HepG2 (cell line): ENCODE data around the gene JAG1. TPM values are rescaled to one million over a fixed set of nuclear protein-coding genes. Genes with fewer than 3 reads are reported as not detected.
A peak's percentile ranks its signal among the peaks of the same experiment; 100 is the strongest.

Source experiments
- ATF5 ChIP-seq: sonication (generic); formaldehyde crosslinking; IDR thresholded peaks from 2 replicates; pipeline ENCODE4 v1.4.0; 2020; ENCODE audit warnings: mild to moderate bottlenecking, low read depth, missing genetic modification reagents
- LCORL ChIP-seq, 2 experiments: fragments of 450-650 bp in 1 of 2; sonication (generic) in 1 of 2; formaldehyde crosslinking in 1 of 2; IDR thresholded peaks; 2 replicates each; pipeline versions ENCODE4 v1.5.0 to v1.6.1; 2017 to 2020; ENCODE audit warnings: antibody characterized with exemption in 1 of 2, missing genetic modification reagents in 1 of 2
- MYPOP ChIP-seq: sonication (generic); formaldehyde crosslinking; IDR thresholded peaks from 2 replicates; pipeline ENCODE4 v1.8.1; 2023; ENCODE audit warnings: mild to moderate bottlenecking, moderate library complexity, missing genetic modification reagents
- NFYC ChIP-seq: IDR thresholded peaks from 2 replicates; pipeline ENCODE4 v1.6.1; 2016; ENCODE audit warnings: missing genetic modification reagents, missing compliant biosample characterization
- PHF5A ChIP-seq: IDR thresholded peaks from one replicate; pipeline ENCODE4 v1.6.1; 2018; ENCODE audit warnings: low read depth, missing genetic modification reagents; ENCODE audit not compliant: unreplicated experiment
- PRPF4 ChIP-seq: fragments of 200-400 bp; formaldehyde crosslinking; IDR thresholded peaks from 2 replicates; pipeline ENCODE4 v1.6.1; 2016; ENCODE audit warnings: low read length, low read depth; ENCODE audit not compliant: poor library complexity, severe bottlenecking
- SRSF4 ChIP-seq: fragments of 200-400 bp; formaldehyde crosslinking; IDR thresholded peaks from one replicate; pipeline ENCODE4 v1.6.1; 2018; ENCODE audit warnings: mild to moderate bottlenecking, low read depth, low read length, moderate library complexity; ENCODE audit not compliant: poor library complexity, severe bottlenecking
- YEATS4 ChIP-seq: sonication (generic); formaldehyde crosslinking; IDR thresholded peaks from 2 replicates; pipeline ENCODE4 v1.4.0; 2020; ENCODE audit warnings: missing genetic modification reagents, borderline replicate concordance
- ZNF143 ChIP-seq: sonication (generic); formaldehyde crosslinking; IDR thresholded peaks from 2 replicates; pipeline ENCODE4 v1.4.0; 2020; ENCODE audit warnings: missing genetic modification reagents
- ZNF264 ChIP-seq: sonication (generic); formaldehyde crosslinking; IDR thresholded peaks from 2 replicates; pipeline ENCODE4 v1.4.0; 2020; ENCODE audit warnings: missing genetic modification reagents
- ZNF326 ChIP-seq: sonication (generic); formaldehyde crosslinking; IDR thresholded peaks from 2 replicates; pipeline ENCODE4 v1.4.0; 2020; ENCODE audit warnings: missing genetic modification reagents, borderline replicate concordance
- ZNF674 ChIP-seq: sonication (generic); formaldehyde crosslinking; IDR thresholded peaks from 2 replicates; pipeline ENCODE4 v1.5.0; 2020; ENCODE audit warnings: low read depth, mild to moderate bottlenecking, missing genetic modification reagents
- polyA plus RNA-seq, 8 experiments: library from polyadenylated mRNA; depleted of rRNA in 3 of 8; stranded (reverse) in 7 of 8; unstranded in 1 of 8; fragments of >200 nt; fragmentation: Illumina TruSeq in 4 of 8; extraction: Trizol in 4 of 8; gene quantifications; 2 replicates each; pipeline versions ENCODE4 v1.2.1 to v1.2.3, GENCODE V29; 2011 to 2016; ENCODE audit warnings: low read depth in 4 of 8, missing spikeins in 1 of 8, mixed read lengths in 1 of 8; ENCODE audit not compliant: insufficient read depth in 1 of 8
- total RNA-seq, 5 experiments: library from RNA; depleted of rRNA; stranded (reverse); fragments of >200 nt; fragmentation: Illumina TruSeq; extraction: Trizol; gene quantifications; 2 replicates each; pipeline ENCODE4 v1.2.3, GENCODE V29; 2016; ENCODE audit warnings: low read depth in 1 of 5
- TF ChIP-seq, protein P1 (sequence below): sonication (generic); formaldehyde crosslinking; IDR thresholded peaks from 2 replicates; pipeline ENCODE4 v1.4.0; 2020; ENCODE audit warnings: missing genetic modification reagents, mild to moderate bottlenecking, borderline replicate concordance
- TF ChIP-seq, protein P2 (sequence below): IDR thresholded peaks from 2 replicates; pipeline ENCODE4 v1.6.1; 2016; ENCODE audit warnings: mild to moderate bottlenecking
- TF ChIP-seq, protein P3 (sequence below): sonication (generic); formaldehyde crosslinking; IDR thresholded peaks from 2 replicates; pipeline ENCODE4 v1.9.0; 2021; ENCODE audit warnings: missing genetic modification reagents, borderline replicate concordance
- TF ChIP-seq, protein P4 (sequence below): sonication (generic); formaldehyde crosslinking; conservative IDR thresholded peaks from 2 replicates; pipeline ENCODE4 v1.8.0; 2022; ENCODE audit warnings: mild to moderate bottlenecking, moderate library complexity, missing genetic modification reagents

JAG1 gene
- total and polyA plus RNA-seq, 2 of the 13 experiments (the other 11 are each of a cell fraction or from before 2014, with no cell fraction given): 47.1 to 56.3 TPM

DNA sequence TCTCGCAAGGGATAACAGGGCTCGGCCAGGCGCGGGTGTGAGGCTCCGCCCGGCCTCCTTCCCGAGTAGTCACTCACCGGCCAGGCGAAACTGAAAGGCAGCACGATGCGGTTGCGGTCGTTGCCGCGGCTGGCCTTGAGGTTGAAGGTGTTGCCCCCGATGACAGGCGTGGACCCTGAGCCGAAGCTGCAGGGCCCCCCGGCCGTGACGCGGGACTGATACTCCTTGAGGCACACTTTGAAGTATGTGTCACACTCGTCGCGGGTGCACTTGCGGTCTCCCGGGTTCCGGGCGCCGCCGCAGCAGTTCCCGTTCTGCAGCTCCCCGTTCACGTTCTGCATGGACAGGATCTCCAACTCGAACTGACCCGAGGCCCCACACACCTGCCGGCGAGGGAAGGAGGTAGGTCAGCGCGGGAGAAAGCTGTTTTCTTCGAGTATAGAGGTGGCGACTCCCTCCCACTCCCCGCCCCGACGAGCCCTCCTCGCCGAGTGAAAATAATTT is 1.1 kb downstream of the JAG1 start (continued):
- TF ChIP-seq, protein P1, sequence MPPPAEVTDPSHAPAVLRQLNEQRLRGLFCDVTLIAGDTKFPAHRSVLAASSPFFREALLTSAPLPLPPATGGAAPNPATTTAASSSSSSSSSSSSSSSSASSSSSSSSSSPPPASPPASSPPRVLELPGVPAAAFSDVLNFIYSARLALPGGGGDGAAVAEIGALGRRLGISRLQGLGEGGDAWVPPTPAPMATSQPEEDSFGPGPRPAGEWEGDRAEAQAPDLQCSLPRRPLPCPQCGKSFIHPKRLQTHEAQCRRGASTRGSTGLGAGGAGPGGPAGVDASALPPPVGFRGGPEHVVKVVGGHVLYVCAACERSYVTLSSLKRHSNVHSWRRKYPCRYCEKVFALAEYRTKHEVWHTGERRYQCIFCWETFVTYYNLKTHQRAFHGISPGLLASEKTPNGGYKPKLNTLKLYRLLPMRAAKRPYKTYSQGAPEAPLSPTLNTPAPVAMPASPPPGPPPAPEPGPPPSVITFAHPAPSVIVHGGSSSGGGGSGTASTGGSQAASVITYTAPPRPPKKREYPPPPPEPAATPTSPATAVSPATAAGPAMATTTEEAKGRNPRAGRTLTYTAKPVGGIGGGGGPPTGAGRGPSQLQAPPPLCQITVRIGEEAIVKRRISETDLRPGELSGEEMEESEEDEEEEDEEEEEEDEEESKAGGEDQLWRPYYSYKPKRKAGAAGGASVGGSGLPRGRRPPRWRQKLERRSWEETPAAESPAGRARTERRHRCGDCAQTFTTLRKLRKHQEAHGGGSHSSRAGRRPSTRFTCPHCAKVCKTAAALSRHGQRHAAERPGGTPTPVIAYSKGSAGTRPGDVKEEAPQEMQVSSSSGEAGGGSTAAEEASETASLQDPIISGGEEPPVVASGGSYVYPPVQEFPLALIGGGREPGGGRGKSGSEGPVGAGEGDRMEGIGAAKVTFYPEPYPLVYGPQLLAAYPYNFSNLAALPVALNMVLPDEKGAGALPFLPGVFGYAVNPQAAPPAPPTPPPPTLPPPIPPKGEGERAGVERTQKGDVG (CRISPR knock-in tag): no peak
- TF ChIP-seq PRPF4 (no peak), NFYC (CRISPR knock-in tag) (no peak), YEATS4 (CRISPR knock-in tag) (peak; percentile 31; the same call in 1 of the 2 replicates), ZNF143 (no peak; the same call in 1 of the 2 replicates), SRSF4 (no peak), ZNF326 (CRISPR knock-in tag) (no peak), ZNF264 (CRISPR knock-in tag) (0 out of 2 replicates have a peak, but pooled peaks have one; percentile 46), ZNF674 (no peak), MYPOP (no peak), ATF5 (CRISPR knock-in tag) (no peak), PHF5A (CRISPR knock-in tag) (no peak), LCORL (IDR thresholded peaks at IDR 0.05) (no peak), LCORL (CRISPR knock-in tag; IDR thresholded peaks at IDR 0.05) (peak; percentile 68)
- TF ChIP-seq, protein P2, sequence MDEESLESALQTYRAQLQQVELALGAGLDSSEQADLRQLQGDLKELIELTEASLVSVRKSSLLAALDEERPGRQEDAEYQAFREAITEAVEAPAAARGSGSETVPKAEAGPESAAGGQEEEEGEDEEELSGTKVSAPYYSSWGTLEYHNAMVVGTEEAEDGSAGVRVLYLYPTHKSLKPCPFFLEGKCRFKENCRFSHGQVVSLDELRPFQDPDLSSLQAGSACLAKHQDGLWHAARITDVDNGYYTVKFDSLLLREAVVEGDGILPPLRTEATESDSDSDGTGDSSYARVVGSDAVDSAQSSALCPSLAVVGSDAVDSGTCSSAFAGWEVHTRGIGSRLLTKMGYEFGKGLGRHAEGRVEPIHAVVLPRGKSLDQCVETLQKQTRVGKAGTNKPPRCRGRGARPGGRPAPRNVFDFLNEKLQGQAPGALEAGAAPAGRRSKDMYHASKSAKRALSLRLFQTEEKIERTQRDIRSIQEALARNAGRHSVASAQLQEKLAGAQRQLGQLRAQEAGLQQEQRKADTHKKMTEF (CRISPR knock-in tag): peak; percentile 53; the same call in 1 of the 2 replicates
- TF ChIP-seq, protein P3, sequence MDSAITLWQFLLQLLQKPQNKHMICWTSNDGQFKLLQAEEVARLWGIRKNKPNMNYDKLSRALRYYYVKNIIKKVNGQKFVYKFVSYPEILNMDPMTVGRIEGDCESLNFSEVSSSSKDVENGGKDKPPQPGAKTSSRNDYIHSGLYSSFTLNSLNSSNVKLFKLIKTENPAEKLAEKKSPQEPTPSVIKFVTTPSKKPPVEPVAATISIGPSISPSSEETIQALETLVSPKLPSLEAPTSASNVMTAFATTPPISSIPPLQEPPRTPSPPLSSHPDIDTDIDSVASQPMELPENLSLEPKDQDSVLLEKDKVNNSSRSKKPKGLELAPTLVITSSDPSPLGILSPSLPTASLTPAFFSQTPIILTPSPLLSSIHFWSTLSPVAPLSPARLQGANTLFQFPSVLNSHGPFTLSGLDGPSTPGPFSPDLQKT (CRISPR knock-in tag): no peak
- TF ChIP-seq, protein P4, sequence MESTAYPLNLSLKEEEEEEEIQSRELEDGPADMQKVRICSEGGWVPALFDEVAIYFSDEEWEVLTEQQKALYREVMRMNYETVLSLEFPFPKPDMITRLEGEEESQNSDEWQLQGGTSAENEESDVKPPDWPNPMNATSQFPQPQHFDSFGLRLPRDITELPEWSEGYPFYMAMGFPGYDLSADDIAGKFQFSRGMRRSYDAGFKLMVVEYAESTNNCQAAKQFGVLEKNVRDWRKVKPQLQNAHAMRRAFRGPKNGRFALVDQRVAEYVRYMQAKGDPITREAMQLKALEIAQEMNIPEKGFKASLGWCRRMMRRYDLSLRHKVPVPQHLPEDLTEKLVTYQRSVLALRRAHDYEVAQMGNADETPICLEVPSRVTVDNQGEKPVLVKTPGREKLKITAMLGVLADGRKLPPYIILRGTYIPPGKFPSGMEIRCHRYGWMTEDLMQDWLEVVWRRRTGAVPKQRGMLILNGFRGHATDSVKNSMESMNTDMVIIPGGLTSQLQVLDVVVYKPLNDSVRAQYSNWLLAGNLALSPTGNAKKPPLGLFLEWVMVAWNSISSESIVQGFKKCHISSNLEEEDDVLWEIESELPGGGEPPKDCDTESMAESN (CRISPR knock-in tag): 0 out of 2 replicates have a peak, but pooled peaks have one; percentile 44
